Astrocyte (in vitro differentiated cells and primary cell): ENCODE measurements around the gene ENPP3. TPM values are rescaled to one million over a fixed set of nuclear protein-coding genes. Genes with fewer than 3 reads are reported as not detected.

Experiments
- DNase-seq: peaks from one replicate; pipeline ENCODE4 v3.0.0-alpha.2; 2010; ENCODE audit warnings: low read depth
- FAIRE-seq: peaks from 2 replicates; lab custom pipeline; 2011; peaks lifted over from hg19 to GRCh38; lab: Jason Lieb, UNC
- H2AFZ ChIP-seq: 2 replicates; pipeline ENCODE4 v1.6.0; 2012; ENCODE audit warnings: low read depth, low read length, inconsistent platforms
- H3K27ac ChIP-seq: 2 replicates; pipeline ENCODE4 v1.5.1; 2011; ENCODE audit warnings: low read depth, low read length, inconsistent platforms
- H3K27me3 ChIP-seq: 2 replicates; pipeline ENCODE4 v1.6.0; 2011; ENCODE audit warnings: low read length, inconsistent platforms; ENCODE audit not compliant: insufficient read depth
- H3K36me3 ChIP-seq: 2 replicates; pipeline ENCODE4 v1.5.1; 2011; ENCODE audit warnings: low read length, inconsistent platforms; ENCODE audit not compliant: insufficient read depth
- H3K4me1 ChIP-seq: 2 replicates; pipeline ENCODE4 v1.5.1; 2011; ENCODE audit warnings: low read length, inconsistent platforms; ENCODE audit not compliant: insufficient read depth
- H3K4me2 ChIP-seq: 2 replicates; pipeline ENCODE4 v1.6.0; 2012; ENCODE audit warnings: low read length, inconsistent platforms
- H3K4me3 ChIP-seq: 2 replicates; pipeline ENCODE4 v1.5.1; 2011; ENCODE audit warnings: low read depth, mild to moderate bottlenecking, low read length, inconsistent platforms; ENCODE audit not compliant: insufficient read depth
- H3K79me2 ChIP-seq: 2 replicates; pipeline ENCODE4 v1.6.0; 2012; ENCODE audit warnings: mild to moderate bottlenecking, low read length, inconsistent platforms; ENCODE audit not compliant: insufficient read depth
- H3K9ac ChIP-seq: 2 replicates; pipeline ENCODE4 v1.6.0; 2012; ENCODE audit warnings: mild to moderate bottlenecking, low read length, inconsistent platforms
- H3K9me3 ChIP-seq: 2 replicates; pipeline ENCODE4 v1.5.1; 2012; ENCODE audit warnings: low read depth, mild to moderate bottlenecking, low read length, inconsistent platforms; ENCODE audit not compliant: insufficient read depth
- H4K20me1 ChIP-seq: 2 replicates; pipeline ENCODE4 v1.6.0; 2012; ENCODE audit warnings: low read length, inconsistent platforms; ENCODE audit not compliant: insufficient read depth
- H3K27ac Mint-ChIP-seq: one replicate; pipeline ENCODE4 v1.8.0; 2021; ENCODE audit warnings: mild to moderate bottlenecking, mixed read lengths; ENCODE audit not compliant: unreplicated experiment
- H3K27me3 Mint-ChIP-seq: one replicate; pipeline ENCODE4 v1.8.0; 2021; ENCODE audit warnings: low read depth, mixed read lengths; ENCODE audit not compliant: unreplicated experiment
- H3K36me3 Mint-ChIP-seq: one replicate; pipeline ENCODE4 v1.8.0; 2021; ENCODE audit warnings: low read depth, mixed read lengths; ENCODE audit not compliant: unreplicated experiment
- H3K4me1 Mint-ChIP-seq: one replicate; pipeline ENCODE4 v1.8.0; 2021; ENCODE audit warnings: low read depth, mixed read lengths; ENCODE audit not compliant: unreplicated experiment
- H3K4me3 Mint-ChIP-seq: one replicate; pipeline ENCODE4 v1.8.0; 2021; ENCODE audit warnings: mild to moderate bottlenecking, moderate library complexity, mixed read lengths; ENCODE audit not compliant: unreplicated experiment
- H3K9me3 Mint-ChIP-seq: one replicate; pipeline ENCODE4 v1.8.0; 2021; ENCODE audit warnings: mild to moderate bottlenecking, mixed read lengths; ENCODE audit not compliant: unreplicated experiment
- CTCF ChIP-seq: IDR thresholded peaks from 2 replicates; pipeline ENCODE4 v1.5.1; 2011; ENCODE audit warnings: low read depth, mild to moderate bottlenecking, inconsistent platforms, low read length, moderate library complexity; ENCODE audit not compliant: insufficient read depth
- EZH2 ChIP-seq: IDR thresholded peaks from 2 replicates; pipeline ENCODE4 v1.6.1; 2012; ENCODE audit warnings: mild to moderate bottlenecking, low read length, inconsistent platforms; ENCODE audit not compliant: insufficient read depth
- total RNA-seq: library from RNA; stranded (reverse); gene quantifications from 2 replicates; pipeline ENCODE4 v1.2.1, GENCODE V29; 2021

ENPP3 gene
- total RNA-seq, 1 donor from 2014 or later = not detected

- Mint-ChIP-seq H3K4me1 (no peaks in the 10 kb centered on the region), H3K27ac (no peak overlapping the region), H3K4me3 (no peak overlapping the region), H3K27me3 (peaks cover 1% of the 10 kb centered on the region), H3K9me3 (no peaks in the 10 kb centered on the region), H3K36me3 (no peaks in the 10 kb centered on the region)
- Histone ChIP-seq H3K9me3 (no peaks in the 10 kb centered on the region), H3K4me1 (no peaks in the 10 kb centered on the region), H3K79me2 (no peaks in the 10 kb centered on the region), H4K20me1 (no peaks in the 10 kb centered on the region), H3K27me3 (no peaks in the 10 kb centered on the region), H3K4me2 (no peak overlapping the region), H3K9ac (no peak overlapping the region), H3K36me3 (no peaks in the 10 kb centered on the region), H3K4me3 (no peak overlapping the region), H2AFZ (no peak overlapping the region), H3K27ac (no peak overlapping the region)
- DNase-seq = no peak
- no peak for FAIRE-seq
- TF ChIP-seq EZH2 (no peak), CTCF (no peak)
These were observed 41.3 kb downstream of the ENPP3 start for GRCh38 chr6:131678442-131678841.

- Mint-ChIP-seq H3K4me3 (no peak overlapping the region), H3K9me3 (no peaks in the 10 kb centered on the region), H3K27me3 (peaks cover 1% of the 10 kb centered on the region), H3K27ac (no peak overlapping the region), H3K36me3 (no peaks in the 10 kb centered on the region), H3K4me1 (no peaks in the 10 kb centered on the region)
- Histone ChIP-seq H3K27ac (no peak overlapping the region), H3K9me3 (no peaks in the 10 kb centered on the region), H3K27me3 (no peaks in the 10 kb centered on the region), H3K9ac (no peak overlapping the region), H3K4me1 (no peaks in the 10 kb centered on the region), H3K79me2 (no peaks in the 10 kb centered on the region), H4K20me1 (no peaks in the 10 kb centered on the region), H3K36me3 (no peaks in the 10 kb centered on the region), H2AFZ (no peak overlapping the region), H3K4me2 (no peak overlapping the region), H3K4me3 (no peak overlapping the region)
- DNase-seq (no peak), FAIRE-seq (no peak)
- no peak for TF ChIP-seq CTCF
These were observed 43.8 kb downstream of the ENPP3 start for GRCh38 chr6:131680868-131681267.

- no peak overlapping the region for H2AFZ ChIP-seq
- no peaks in the 10 kb centered on the region for H3K27me3 ChIP-seq
- no peaks in the 10 kb centered on the region for H3K4me1 Mint-ChIP-seq
- no peak overlapping the region for H3K27ac Mint-ChIP-seq
- no peak overlapping the region for H3K9ac ChIP-seq
- DNase-seq (no peak), FAIRE-seq (no peak)
- H3K4me2 ChIP-seq = no peak overlapping the region
- no peaks in the 10 kb centered on the region for H3K9me3 Mint-ChIP-seq
- H4K20me1 ChIP-seq = no peaks in the 10 kb centered on the region
- no peaks in the 10 kb centered on the region for H3K9me3 ChIP-seq
- no peaks in the 10 kb centered on the region for H3K36me3 ChIP-seq
- no peaks in the 10 kb centered on the region for H3K4me1 ChIP-seq
- peaks cover 1% of the 10 kb centered on the region for H3K27me3 Mint-ChIP-seq
- no peak for TF ChIP-seq CTCF
- TF ChIP-seq EZH2 = no peak
- no peak overlapping the region for H3K4me3 ChIP-seq
- H3K4me3 Mint-ChIP-seq = no peak overlapping the region
- H3K36me3 Mint-ChIP-seq = no peaks in the 10 kb centered on the region
- H3K27ac ChIP-seq = no peak overlapping the region
- no peaks in the 10 kb centered on the region for H3K79me2 ChIP-seq
These were observed 44.5 kb downstream of the ENPP3 start for GRCh38 chr6:131681585-131681984.
